Measurements from ENCODE around the gene CTNNA3. TPM values are rescaled to one million over a fixed set of nuclear protein-coding genes. Genes with fewer than 3 reads are reported as not detected.
"Not testable (repeated sequence)": the region's sequence is repeated elsewhere in the genome, so short reads cannot be mapped to it uniquely, and the experiment has no call there.

Gene CTNNA3
- total RNA-seq, 1 experiment from 2014 or later = 0.32 TPM

DNA sequence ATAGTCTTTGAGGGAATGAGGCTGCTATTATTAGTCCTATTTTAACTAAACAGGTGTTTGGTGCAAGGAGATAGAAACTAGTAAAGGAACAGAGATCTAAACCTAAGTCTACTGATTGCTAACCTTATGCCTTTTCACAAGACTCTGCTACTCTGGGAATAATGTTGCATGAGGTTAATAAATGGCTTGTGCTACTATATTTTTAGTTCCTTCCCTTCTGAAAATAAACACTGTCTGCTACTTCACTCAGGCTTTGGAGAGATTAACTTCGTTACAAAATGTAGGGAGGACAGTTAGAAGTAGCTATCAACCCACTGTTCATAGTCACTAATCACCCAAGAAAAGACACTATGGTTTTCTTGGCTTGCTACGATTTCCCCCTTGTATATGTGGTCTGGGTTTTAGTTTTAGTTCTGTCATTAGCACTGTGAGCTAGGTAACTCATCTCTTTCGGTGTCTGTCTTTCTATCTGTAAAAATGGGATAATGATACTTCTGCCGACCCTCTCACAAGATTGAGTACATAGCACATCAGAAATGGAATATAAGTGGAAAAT, 474.0 kb downstream of the CTNNA3 start (continued):
- TF ChIP-seq TCF7L2 (IDR thresholded peaks at IDR 0.05; ENCODE audit: borderline replicate concordance, extremely low read depth, insufficient read depth, insufficient read length) (no peak), JUND (IDR thresholded peaks at IDR 0.05) (no peak)

DNA sequence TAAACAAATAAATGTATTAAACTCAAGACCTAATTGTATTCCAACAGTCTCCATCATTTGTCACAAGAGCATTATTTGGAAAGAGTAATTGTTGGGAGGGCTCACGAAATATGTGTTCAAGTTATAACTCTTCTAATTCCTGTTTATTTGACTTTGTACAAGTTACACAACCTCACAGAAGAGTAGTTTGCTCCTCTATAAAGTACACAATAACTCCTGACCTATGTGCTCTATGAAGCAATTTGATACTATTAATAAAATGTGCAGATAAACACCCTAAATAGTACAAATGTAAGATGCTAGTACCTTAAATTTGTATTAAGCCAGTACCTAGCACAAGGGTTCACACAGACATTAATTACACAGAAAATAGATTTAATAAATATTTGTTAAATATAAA, 484.3 kb downstream of the CTNNA3 start:
- Histone ChIP-seq H3K4me1 (ENCODE audit: control insufficient read depth in 1 of 2, insufficient read depth in 2 of 2, low read length in 2 of 2) (no peaks in the 10 kb centered on the region), H3K79me2 (ENCODE audit: insufficient read depth, low read length) (no peaks in the 10 kb centered on the region), H3K27me3 (ENCODE audit: insufficient read depth, low read length) (no peaks in the 10 kb centered on the region), H3K9me3 (ENCODE audit: control insufficient read depth in 1 of 2, insufficient read depth in 1 of 2, low read depth in 1 of 2, low read length in 2 of 2) (no peaks in the 10 kb centered on the region), H3K4me3 (replicated peaks in 1 of 2; ENCODE audit: low read depth in 1 of 2, low read length in 2 of 2) (no peak overlapping the region), H3K27ac (ENCODE audit: low read depth, low read length) (no peak overlapping the region), H3K36me3 (ENCODE audit: control insufficient read depth in 1 of 2, insufficient read depth in 2 of 2, low read length in 2 of 2) (no peaks in the 10 kb centered on the region), H3K4me2 (ENCODE audit: low read length) (no peak overlapping the region), H4K20me1 (ENCODE audit: insufficient read depth) (no peaks in the 10 kb centered on the region), H3K9me2 (ENCODE audit: insufficient read depth) (no peaks in the 10 kb centered on the region), H3K9ac (ENCODE audit: low read length) (no peak overlapping the region), H2AFZ (ENCODE audit: low read depth, low read length, poor library complexity, severe bottlenecking) (no peak overlapping the region)
- ChIA-PET CTCF (no interaction called here), POLR2A (no interaction called here), RAD21 (ENCODE audit: low non-redundant PET in 1 of 2, low total read pairs in 2 of 2, uncharacterized antibody in 2 of 2, unreplicated experiment in 2 of 2) (no interaction called here)
- DNase-seq (ENCODE audit: low read depth, low spot score) = no peak
- TF ChIP-seq TCF7L2 (IDR thresholded peaks at IDR 0.05; ENCODE audit: borderline replicate concordance, extremely low read depth, insufficient read depth, insufficient read length) (no peak), SRF (IDR thresholded peaks at IDR 0.05; ENCODE audit: low read depth) (no peak), CEBPB (IDR thresholded peaks at IDR 0.05; ENCODE audit: low read depth) (no peak), JUND (IDR thresholded peaks at IDR 0.05) (no peak), ELF1 (IDR thresholded peaks at IDR 0.05; ENCODE audit: borderline replicate concordance, low read depth) (no peak), POLR2A (IDR thresholded peaks at IDR 0.05; ENCODE audit: borderline replicate concordance, extremely low read depth, insufficient read depth, insufficient read length) (no peak), EZH2phosphoT487 (IDR thresholded peaks at IDR 0.05; ENCODE audit: borderline replicate concordance) (no peak), POLR2AphosphoS5 (IDR thresholded peaks at IDR 0.05; ENCODE audit: low read depth, low read length) (no peak), RAD21 (IDR thresholded peaks at IDR 0.05; ENCODE audit: low read depth) (no peak)
- TF ChIP-seq, protein P1, sequence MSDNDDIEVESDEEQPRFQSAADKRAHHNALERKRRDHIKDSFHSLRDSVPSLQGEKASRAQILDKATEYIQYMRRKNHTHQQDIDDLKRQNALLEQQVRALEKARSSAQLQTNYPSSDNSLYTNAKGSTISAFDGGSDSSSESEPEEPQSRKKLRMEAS (IDR thresholded peaks at IDR 0.05) = no peak
- TF ChIP-seq, protein P2, sequence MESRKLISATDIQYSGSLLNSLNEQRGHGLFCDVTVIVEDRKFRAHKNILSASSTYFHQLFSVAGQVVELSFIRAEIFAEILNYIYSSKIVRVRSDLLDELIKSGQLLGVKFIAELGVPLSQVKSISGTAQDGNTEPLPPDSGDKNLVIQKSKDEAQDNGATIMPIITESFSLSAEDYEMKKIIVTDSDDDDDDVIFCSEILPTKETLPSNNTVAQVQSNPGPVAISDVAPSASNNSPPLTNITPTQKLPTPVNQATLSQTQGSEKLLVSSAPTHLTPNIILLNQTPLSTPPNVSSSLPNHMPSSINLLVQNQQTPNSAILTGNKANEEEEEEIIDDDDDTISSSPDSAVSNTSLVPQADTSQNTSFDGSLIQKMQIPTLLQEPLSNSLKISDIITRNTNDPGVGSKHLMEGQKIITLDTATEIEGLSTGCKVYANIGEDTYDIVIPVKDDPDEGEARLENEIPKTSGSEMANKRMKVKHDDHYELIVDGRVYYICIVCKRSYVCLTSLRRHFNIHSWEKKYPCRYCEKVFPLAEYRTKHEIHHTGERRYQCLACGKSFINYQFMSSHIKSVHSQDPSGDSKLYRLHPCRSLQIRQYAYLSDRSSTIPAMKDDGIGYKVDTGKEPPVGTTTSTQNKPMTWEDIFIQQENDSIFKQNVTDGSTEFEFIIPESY (IDR thresholded peaks at IDR 0.05; ENCODE audit: extremely low read depth, insufficient replicate concordance, low read length) = no peak
- TF ChIP-seq, protein P3, sequence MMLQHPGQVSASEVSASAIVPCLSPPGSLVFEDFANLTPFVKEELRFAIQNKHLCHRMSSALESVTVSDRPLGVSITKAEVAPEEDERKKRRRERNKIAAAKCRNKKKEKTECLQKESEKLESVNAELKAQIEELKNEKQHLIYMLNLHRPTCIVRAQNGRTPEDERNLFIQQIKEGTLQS (IDR thresholded peaks at IDR 0.05) = no peak
- no peak for ATAC-seq
- intact Hi-C loops (cut with micrococcal nuclease) = no loop called here
- BruUV-seq (replicated peaks) = no TSS peak

DNA sequence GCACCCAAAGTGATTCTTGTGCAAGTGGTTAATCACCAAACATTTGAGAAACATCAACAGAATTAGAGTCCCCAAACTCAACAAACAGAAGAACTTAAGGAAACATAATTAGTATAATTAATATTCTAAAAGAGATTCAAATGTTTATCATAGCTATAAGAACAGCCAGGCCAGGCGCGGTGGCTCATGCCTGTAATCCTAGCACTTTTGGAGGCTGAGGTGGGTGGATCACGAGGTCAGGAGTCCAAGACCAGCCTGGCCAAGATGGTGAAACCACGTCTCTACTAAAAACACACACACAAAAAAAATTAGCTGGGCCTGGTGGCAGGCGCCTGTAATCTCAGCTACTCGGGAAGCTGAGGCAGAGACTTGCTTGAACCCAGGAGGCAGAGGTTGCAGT, 488.1 kb downstream of the CTNNA3 start:
- H3K9me3 ChIP-seq (ENCODE audit: control insufficient read depth in 1 of 2, insufficient read depth in 1 of 2, low read depth in 1 of 2, low read length in 2 of 2); H3K27ac ChIP-seq (ENCODE audit: low read depth, low read length); intact Hi-C loops (cut with micrococcal nuclease); H2AFZ ChIP-seq (ENCODE audit: low read depth, low read length, poor library complexity, severe bottlenecking); H3K4me3 ChIP-seq (replicated peaks in 1 of 2; ENCODE audit: low read depth in 1 of 2, low read length in 2 of 2); CTCF ChIA-PET; RAD21 ChIA-PET (ENCODE audit: low non-redundant PET in 1 of 2, low total read pairs in 2 of 2, uncharacterized antibody in 2 of 2, unreplicated experiment in 2 of 2); H3K36me3 ChIP-seq (ENCODE audit: control insufficient read depth in 1 of 2, insufficient read depth in 2 of 2, low read length in 2 of 2); BruUV-seq (replicated peaks); H4K20me1 ChIP-seq (ENCODE audit: insufficient read depth); H3K9me2 ChIP-seq (ENCODE audit: insufficient read depth); H3K4me1 ChIP-seq (ENCODE audit: control insufficient read depth in 1 of 2, insufficient read depth in 2 of 2, low read length in 2 of 2); H3K27me3 ChIP-seq (ENCODE audit: insufficient read depth, low read length); H3K79me2 ChIP-seq (ENCODE audit: insufficient read depth, low read length); H3K4me2 ChIP-seq (ENCODE audit: low read length); H3K9ac ChIP-seq (ENCODE audit: low read length); DNase-seq (ENCODE audit: low read depth, low spot score); ATAC-seq: not testable (repeated sequence)
- POLR2A ChIA-PET = interaction anchor here (1.0 kb wide), 1 partner anchor 15 kb away, joined by 3 read pairs; no protein-coding TSS in a partner anchor
